ENCODE results near the gene APOE.

GRCh38 chr19:44882063-44882462, 23.5 kb upstream of the APOE start:
- no peak for TF ChIP-seq POLR2A (IDR thresholded peaks at IDR 0.05)
- TF ChIP-seq, protein P1, sequence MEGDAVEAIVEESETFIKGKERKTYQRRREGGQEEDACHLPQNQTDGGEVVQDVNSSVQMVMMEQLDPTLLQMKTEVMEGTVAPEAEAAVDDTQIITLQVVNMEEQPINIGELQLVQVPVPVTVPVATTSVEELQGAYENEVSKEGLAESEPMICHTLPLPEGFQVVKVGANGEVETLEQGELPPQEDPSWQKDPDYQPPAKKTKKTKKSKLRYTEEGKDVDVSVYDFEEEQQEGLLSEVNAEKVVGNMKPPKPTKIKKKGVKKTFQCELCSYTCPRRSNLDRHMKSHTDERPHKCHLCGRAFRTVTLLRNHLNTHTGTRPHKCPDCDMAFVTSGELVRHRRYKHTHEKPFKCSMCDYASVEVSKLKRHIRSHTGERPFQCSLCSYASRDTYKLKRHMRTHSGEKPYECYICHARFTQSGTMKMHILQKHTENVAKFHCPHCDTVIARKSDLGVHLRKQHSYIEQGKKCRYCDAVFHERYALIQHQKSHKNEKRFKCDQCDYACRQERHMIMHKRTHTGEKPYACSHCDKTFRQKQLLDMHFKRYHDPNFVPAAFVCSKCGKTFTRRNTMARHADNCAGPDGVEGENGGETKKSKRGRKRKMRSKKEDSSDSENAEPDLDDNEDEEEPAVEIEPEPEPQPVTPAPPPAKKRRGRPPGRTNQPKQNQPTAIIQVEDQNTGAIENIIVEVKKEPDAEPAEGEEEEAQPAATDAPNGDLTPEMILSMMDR (IDR thresholded peaks at IDR 0.05), result no peak

Data from esophagus squamous epithelium (tissue), 4 donors.